HG03097 (cell line): ENCODE results near the gene UVSSA.

Experiments
- ATAC-seq: cut with Tn5 transposase; IDR thresholded peaks from one replicate; pipeline ENCODE4 v1.9.1; 2021; ENCODE audit not compliant: unreplicated experiment, low FRiP score

The UVSSA gene

GRCh38 chr4:1403591-1404572 is 56.9 kb downstream of the UVSSA start:
- ATAC-seq = no peak

GRCh38 chr4:1404573-1405253 is 57.7 kb downstream of the UVSSA start:
- no peak for ATAC-seq

- no peak for ATAC-seq
Measured at GRCh38 chr4:1405254-1405635, 58.2 kb downstream of the UVSSA start.

GRCh38 chr4:1405636-1406393 is 58.8 kb downstream of the UVSSA start:
- ATAC-seq = no peak

GRCh38 chr4:1406394-1406980 is 59.5 kb downstream of the UVSSA start, which contains the start of gene NKX1-1:
NKX1-1 (minus strand) TSS chr4:1406442; CDS start chr4:1406442, 0 bp downstream.
- ATAC-seq = no peak

- no peak for ATAC-seq
Measured at GRCh38 chr4:1406981-1407656, 60.1 kb downstream of the UVSSA start.

- no peak for ATAC-seq
Measured at GRCh38 chr4:1407657-1408333, 60.8 kb downstream of the UVSSA start.

- no peak for ATAC-seq
Measured at GRCh38 chr4:1408418-1408817, 61.4 kb downstream of the UVSSA start.

- ATAC-seq = no peak
Measured at GRCh38 chr4:1409079-1409478, 62.1 kb downstream of the UVSSA start.

- ATAC-seq = no peak
Measured at GRCh38 chr4:1409491-1410425, 62.8 kb downstream of the UVSSA start.

- ATAC-seq = no peak
Measured at GRCh38 chr4:1410491-1411325, 63.7 kb downstream of the UVSSA start.

- no peak for ATAC-seq
Measured at GRCh38 chr4:1411436-1412375, 64.7 kb downstream of the UVSSA start.

- no peak for ATAC-seq
Measured at GRCh38 chr4:1412376-1413203, 65.6 kb downstream of the UVSSA start.

- no peak for ATAC-seq
Measured at GRCh38 chr4:1413204-1413663, 66.2 kb downstream of the UVSSA start.

- ATAC-seq = no peak
Measured at GRCh38 chr4:1413687-1414479, 66.9 kb downstream of the UVSSA start.
